Astrocyte of the cerebellum (primary cell): ENCODE results near the gene PDHX.

Experiments
- DNase-seq: peaks from one replicate; pipeline ENCODE4 v3.0.0-alpha.2; 2011; ENCODE audit warnings: low read depth
- H3K4me3 ChIP-seq: 2 replicates; pipeline ENCODE4 v1.5.1; 2011; ENCODE audit warnings: mild to moderate bottlenecking, low read depth, low read length, moderate library complexity
- CTCF ChIP-seq: IDR thresholded peaks from 2 replicates; pipeline ENCODE4 v1.5.1; 2012; ENCODE audit warnings: low read length, low read depth, moderate library complexity, mild to moderate bottlenecking; ENCODE audit errors: missing control alignments
- in situ Hi-C: cut with HindIII; loops from 2 replicates; pipeline ENCODE4 v1.10.0; 2017; ENCODE audit warnings: low sequenced_read_pairs

The PDHX gene

GRCh38 chr11:34977089-34977912 is 60.9 kb downstream of the PDHX start:
- DNase-seq = peak; percentile 51
- in situ Hi-C loops = no loop called here
- no peak overlapping the region for H3K4me3 ChIP-seq

GRCh38 chr11:34978236-34979191 is 62.1 kb downstream of the PDHX start:
- in situ Hi-C loops = no loop called here
- no peak overlapping the region for H3K4me3 ChIP-seq
- no peak for TF ChIP-seq CTCF
- no peak for DNase-seq

More at GRCh38 chr11:34977089-34977912, 60.9 kb downstream of the PDHX start:
- TF ChIP-seq CTCF = no peak

- DNase-seq = no peak
- in situ Hi-C loops = no loop called here
- no peak for TF ChIP-seq CTCF
- no peak overlapping the region for H3K4me3 ChIP-seq
Observed at GRCh38 chr11:34984514-34984913, 68.1 kb downstream of the PDHX start.

GRCh38 chr11:34986883-34987520 is 70.6 kb downstream of the PDHX start:
- no peak overlapping the region for H3K4me3 ChIP-seq
- no peak for TF ChIP-seq CTCF
- no peak for DNase-seq
- in situ Hi-C loops = loop anchor here (5.0 kb wide), 1 partner anchor 60 kb away; no protein-coding TSS in a partner anchor

GRCh38 chr11:34987617-34988016 is 71.2 kb downstream of the PDHX start:
- in situ Hi-C loops = loop anchor here (5.0 kb wide), 1 partner anchor 60 kb away; no protein-coding TSS in a partner anchor
- TF ChIP-seq CTCF = no peak
- DNase-seq = no peak

More at GRCh38 chr11:34987617-34988016, 71.2 kb downstream of the PDHX start:
- H3K4me3 ChIP-seq = no peak overlapping the region
